Nephron progenitor cell (in vitro differentiated cells): Measurements from ENCODE around the gene NABP1.

ENCODE experiments used
- DNase-seq: peaks from one replicate; pipeline ENCODE4 v3.0.0; 2021
- H3K27ac Mint-ChIP-seq: 2 replicates; pipeline ENCODE4 v1.8.0; 2021; ENCODE audit warnings: mild to moderate bottlenecking, moderate library complexity, mixed read lengths
- H3K27me3 Mint-ChIP-seq: 2 replicates; pipeline ENCODE4 v1.8.0; 2021; ENCODE audit warnings: mild to moderate bottlenecking, low read depth, mixed read lengths; ENCODE audit not compliant: poor library complexity
- H3K36me3 Mint-ChIP-seq: 2 replicates; pipeline ENCODE4 v1.8.0; 2021; ENCODE audit warnings: low read depth, mixed read lengths
- H3K4me1 Mint-ChIP-seq: 2 replicates; pipeline ENCODE4 v1.8.0; 2021; ENCODE audit warnings: mixed read lengths
- H3K4me3 Mint-ChIP-seq: 2 replicates; pipeline ENCODE4 v1.8.0; 2021; ENCODE audit warnings: mild to moderate bottlenecking, moderate library complexity, mixed read lengths
- H3K9me3 Mint-ChIP-seq: 2 replicates; pipeline ENCODE4 v1.8.0; 2021; ENCODE audit warnings: mild to moderate bottlenecking, moderate library complexity, mixed read lengths
- CTCF ChIP-seq: fragments of 200-600 bp; sonication (generic); IDR thresholded peaks from 2 replicates; pipeline ENCODE4 v1.5.0; 2021; ENCODE audit warnings: antibody characterized with exemption

Gene NABP1

GRCh38 chr2:191711621-191712020, 33.7 kb downstream of the NABP1 start:
- Mint-ChIP-seq H3K36me3 (no peaks in the 10 kb centered on the region), H3K27ac (no peak overlapping the region), H3K27me3 (no peaks in the 10 kb centered on the region), H3K9me3 (no peaks in the 10 kb centered on the region), H3K4me3 (no peak overlapping the region), H3K4me1 (no peaks in the 10 kb centered on the region)
- no peak for DNase-seq
- TF ChIP-seq CTCF: no peak

- no peak for DNase-seq
- Mint-ChIP-seq H3K27me3 (no peaks in the 10 kb centered on the region), H3K4me1 (no peaks in the 10 kb centered on the region), H3K36me3 (no peaks in the 10 kb centered on the region), H3K27ac (no peak overlapping the region), H3K9me3 (no peaks in the 10 kb centered on the region), H3K4me3 (no peak overlapping the region)
- TF ChIP-seq CTCF: no peak
These were observed 35.9 kb downstream of the NABP1 start for GRCh38 chr2:191713837-191714236.

- Mint-ChIP-seq H3K9me3 (no peaks in the 10 kb centered on the region), H3K27me3 (no peaks in the 10 kb centered on the region), H3K27ac (no peak overlapping the region), H3K4me3 (no peak overlapping the region), H3K4me1 (no peaks in the 10 kb centered on the region), H3K36me3 (no peaks in the 10 kb centered on the region)
- DNase-seq: no peak
- TF ChIP-seq CTCF: no peak
These were observed 37.0 kb downstream of the NABP1 start for GRCh38 chr2:191714925-191715324.

- DNase-seq: no peak
- no peak for TF ChIP-seq CTCF
- no peaks in the 10 kb centered on the region for H3K4me1 Mint-ChIP-seq
- no peaks in the 10 kb centered on the region for H3K9me3 Mint-ChIP-seq
- no peak overlapping the region for H3K27ac Mint-ChIP-seq
- no peaks in the 10 kb centered on the region for H3K27me3 Mint-ChIP-seq
- no peaks in the 10 kb centered on the region for H3K36me3 Mint-ChIP-seq
- no peak overlapping the region for H3K4me3 Mint-ChIP-seq
These were observed 37.5 kb downstream of the NABP1 start for GRCh38 chr2:191715471-191715870.

DNA sequence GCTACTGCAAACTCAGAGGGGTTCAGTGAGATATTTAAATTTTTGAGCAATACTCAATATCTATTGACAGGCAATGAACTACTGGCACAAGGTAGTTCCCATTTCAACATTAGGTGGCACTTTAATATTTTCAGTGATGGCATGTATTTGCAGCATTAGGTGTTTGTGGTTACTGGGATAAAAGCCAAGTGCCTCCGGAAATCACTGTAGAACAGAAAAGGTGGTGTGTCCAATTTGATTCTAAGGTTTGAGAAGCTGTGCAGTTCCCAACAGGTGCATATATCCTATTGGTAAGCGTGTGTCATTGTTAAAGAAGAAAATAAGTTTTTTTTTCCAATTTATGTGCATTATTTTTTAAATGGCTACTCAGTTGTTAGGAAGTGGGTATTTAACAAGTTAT, 41.3 kb downstream of the NABP1 start:
- no peak for TF ChIP-seq CTCF
- Mint-ChIP-seq H3K4me1 (peaks cover 2% of the 10 kb centered on the region), H3K9me3 (no peaks in the 10 kb centered on the region), H3K4me3 (no peak overlapping the region), H3K36me3 (no peaks in the 10 kb centered on the region), H3K27me3 (peaks cover 3% of the 10 kb centered on the region), H3K27ac (no peak overlapping the region)
- no peak for DNase-seq

DNA sequence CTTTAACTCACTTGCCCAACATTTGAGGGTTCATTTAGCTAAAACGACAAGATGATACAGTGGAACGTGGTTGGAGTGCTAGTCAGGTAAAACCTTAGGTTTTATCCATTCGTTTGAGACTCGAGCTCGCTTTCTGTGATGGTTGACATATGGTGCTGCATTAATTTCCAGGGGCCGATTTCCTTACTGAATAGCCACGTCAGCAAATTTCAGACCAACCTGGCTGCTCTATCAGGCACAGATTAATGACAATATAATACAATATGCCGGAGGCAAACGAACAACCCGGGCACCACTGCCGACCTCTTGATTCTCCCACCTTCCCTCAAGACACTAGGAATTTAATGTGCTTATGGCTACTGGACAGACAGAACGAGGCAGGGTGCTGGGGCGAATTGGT, 42.0 kb downstream of the NABP1 start:
- no peak for TF ChIP-seq CTCF
- Mint-ChIP-seq H3K9me3 (no peaks in the 10 kb centered on the region), H3K27ac (no peak overlapping the region), H3K4me1 (peaks cover 4% of the 10 kb centered on the region), H3K27me3 (peaks cover 3% of the 10 kb centered on the region), H3K36me3 (no peaks in the 10 kb centered on the region), H3K4me3 (no peak overlapping the region)
- no peak for DNase-seq
